Superior temporal gyrus (tissue), 1 donor: Measurements from ENCODE around the gene GABRG3.
"Not testable (repeated sequence)": the region's sequence is repeated elsewhere in the genome, so short reads cannot be mapped to it uniquely, and the experiment has no call there.

Experiments
- DNase-seq: peaks from one replicate; pipeline ENCODE4 v3.0.0-alpha.2; 2016; ENCODE audit errors: extremely low spot score

GABRG3 gene

DNA sequence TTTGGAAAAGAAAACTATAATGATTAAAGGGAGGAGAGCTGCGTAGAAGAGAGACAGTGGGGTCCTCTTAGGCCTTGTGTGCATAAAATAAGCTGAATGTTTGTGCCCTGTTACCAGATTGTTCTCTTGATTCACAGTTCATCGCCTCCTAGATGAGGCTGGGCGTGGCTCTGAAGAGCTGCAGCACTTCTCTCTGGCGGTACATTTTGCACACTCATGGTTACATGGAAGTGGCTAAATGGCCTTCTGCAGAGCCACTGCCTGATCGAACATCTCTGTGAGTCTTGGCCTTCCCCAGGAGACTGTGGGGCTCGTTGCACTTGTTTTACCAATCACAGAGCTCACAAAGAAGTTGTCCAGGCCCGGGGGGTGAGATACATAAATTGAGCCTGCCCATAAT, 208.8 kb downstream of the GABRG3 start:
- no peak for DNase-seq

- no peak for DNase-seq
Observed at GRCh38 chr15:27182561-27183110, 211.7 kb downstream of the GABRG3 start.

DNA sequence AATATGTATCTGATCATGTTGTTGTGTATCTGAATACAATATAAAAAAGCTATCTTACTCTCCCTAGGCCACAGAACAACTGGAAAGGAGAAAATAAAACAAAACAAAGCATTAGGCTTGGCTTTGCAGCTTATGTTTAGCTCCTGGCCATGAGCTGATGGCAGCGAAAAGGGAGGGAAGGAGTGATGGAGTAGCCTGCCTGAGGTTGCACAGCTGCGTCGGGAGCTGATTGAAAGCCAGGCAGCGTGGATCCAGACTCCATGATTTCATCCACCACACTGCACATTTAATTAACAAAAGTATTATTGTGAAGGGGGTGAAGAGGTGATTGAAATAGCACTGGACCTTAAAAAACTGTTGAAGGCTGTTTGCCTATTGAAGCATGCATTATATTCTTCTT, 212.2 kb downstream of the GABRG3 start:
- DNase-seq, result no peak

- not testable (repeated sequence) for DNase-seq
Observed at GRCh38 chr15:27191515-27191914, 220.5 kb downstream of the GABRG3 start.

DNA sequence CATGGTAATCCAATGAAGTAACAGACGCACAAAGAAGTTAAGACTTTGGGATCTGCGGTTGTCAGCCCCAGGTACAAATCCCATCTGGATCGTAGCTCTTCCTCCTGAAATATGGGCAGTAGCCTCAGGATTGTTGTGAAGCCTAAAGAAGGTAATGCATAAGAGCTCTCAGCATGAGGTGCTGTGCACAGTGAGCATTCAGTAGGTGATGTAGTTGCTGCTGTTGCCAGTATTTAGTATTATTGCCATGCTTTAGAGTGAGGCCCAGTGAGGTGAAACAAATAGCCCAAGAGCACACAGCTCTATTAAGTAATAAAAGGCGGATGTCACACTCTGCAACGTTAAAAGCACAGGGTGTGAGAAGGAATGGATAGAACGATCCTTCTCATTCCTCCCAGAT, 225.7 kb downstream of the GABRG3 start:
- no peak for DNase-seq

- no peak for DNase-seq
Observed at GRCh38 chr15:27201425-27201824, 230.4 kb downstream of the GABRG3 start.

DNA sequence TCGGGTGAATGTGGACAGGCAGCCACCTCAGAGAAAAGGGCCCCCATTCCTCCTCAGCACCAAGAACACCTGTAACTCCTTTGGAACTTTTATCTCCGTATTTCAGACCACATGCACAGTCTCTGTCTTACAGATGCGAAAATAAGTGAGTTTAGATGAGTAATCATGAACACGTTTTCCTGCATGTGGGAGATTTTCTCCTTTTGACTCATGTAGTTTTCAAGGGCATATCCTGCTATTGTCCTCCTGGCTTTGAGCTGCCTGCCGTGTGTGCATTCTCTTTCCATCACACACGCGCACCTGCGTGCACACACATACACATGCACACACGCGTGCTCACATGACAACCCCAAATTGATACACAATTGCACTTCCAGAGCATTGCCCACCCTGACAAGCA, 239.2 kb downstream of the GABRG3 start:
- DNase-seq, result no peak

DNA sequence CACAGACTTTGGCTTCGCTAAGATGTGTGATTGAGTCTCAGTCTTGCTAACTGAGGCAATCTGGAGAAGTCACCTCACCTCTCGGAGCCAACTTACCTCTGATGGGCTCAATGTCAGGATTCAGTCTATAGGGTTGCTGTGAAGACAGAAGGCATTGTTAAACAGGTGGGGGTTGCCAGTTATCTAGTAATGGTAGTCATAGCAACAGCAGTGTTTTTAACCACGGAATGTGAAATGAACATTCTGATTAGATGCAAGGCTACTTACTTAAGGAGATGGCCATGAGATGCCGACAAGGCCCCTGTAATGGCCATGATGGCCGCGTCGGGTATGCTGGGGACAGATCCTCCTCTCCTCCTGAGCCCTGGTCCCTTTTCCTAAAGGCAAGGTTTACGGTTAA, 243.1 kb downstream of the GABRG3 start:
- no peak for DNase-seq

DNA sequence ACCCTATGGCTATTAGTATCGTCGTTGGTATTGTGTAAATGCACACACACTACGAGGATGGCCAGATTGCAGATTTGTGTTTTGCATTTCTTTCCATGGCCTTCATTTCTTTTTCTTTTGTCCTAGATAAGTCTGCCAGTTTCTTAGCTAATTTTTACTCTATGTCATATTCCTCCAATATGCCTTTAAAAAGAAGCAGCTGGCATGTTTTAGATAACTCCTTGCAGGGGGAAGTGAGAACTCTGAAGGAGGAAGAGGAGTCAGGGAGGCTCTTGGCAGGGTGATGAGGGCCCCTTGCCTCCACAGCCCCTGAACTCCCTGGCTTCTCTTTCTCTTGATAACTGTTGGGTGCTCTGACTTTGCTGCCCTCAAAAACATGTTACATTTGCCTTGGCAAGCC, 244.0 kb downstream of the GABRG3 start:
- DNase-seq, result peak; percentile 29

DNA sequence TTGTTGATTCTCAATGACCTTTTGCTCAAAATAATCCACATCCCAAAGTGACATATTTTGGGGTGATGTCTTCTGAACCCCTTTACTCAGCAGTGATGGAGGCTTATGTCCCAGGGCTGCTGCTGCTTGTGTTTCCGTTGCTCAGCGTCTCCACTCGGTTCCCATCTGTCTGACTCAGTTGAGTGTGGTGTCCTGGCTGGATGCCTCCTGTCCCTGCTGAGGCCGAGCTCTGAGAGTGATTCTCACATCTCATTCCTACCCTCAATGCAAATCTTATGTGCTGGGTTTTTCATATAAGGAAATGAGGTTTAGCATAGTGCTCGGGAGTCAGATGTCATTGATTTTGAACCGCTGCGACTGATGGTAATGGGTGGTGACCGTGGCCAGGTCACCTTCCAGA, 247.4 kb downstream of the GABRG3 start:
- DNase-seq, result no peak

GRCh38 chr15:27219636-27220035, 248.7 kb downstream of the GABRG3 start:
- no peak for DNase-seq

DNA sequence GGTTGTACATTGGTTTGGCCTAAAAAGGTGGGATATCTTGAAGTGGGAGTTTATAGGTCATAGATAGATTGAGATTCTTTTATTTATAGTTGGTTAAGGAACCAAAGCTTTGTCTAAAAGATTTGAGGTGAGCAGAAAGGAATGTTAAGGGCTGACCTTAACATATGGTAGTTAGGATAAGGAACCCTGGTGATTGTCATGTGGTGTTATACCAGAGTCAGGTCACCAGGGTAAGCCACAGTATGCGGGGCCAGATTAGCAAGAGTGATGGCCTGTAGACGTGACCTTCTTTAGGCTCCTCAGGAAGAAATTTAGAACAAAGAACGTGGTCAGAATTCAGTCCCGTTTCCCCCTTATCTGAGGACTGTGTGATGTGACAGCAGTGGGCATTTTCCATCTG, 249.2 kb downstream of the GABRG3 start:
- no peak for DNase-seq

DNA sequence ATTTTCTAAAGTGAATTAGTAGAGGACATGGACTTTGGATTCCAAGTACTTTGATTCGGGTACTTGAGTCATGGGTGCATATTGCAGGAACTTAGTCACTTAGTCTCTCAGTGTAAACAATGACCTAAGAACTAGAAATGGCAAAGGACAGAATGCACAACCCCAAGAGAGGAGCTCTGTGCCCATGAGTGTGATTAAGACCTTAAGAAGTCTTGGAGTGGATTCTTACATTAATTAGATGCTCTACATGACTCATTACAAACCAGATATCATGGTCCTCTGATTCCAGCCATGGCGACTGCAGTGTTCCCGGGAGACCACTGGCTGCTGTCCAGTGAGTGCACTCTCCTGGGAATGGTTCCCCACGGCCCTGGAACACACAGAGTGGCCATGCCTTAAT, 251.5 kb downstream of the GABRG3 start:
- DNase-seq, result no peak

GRCh38 chr15:27223179-27223578, 252.2 kb downstream of the GABRG3 start:
- no peak for DNase-seq

DNA sequence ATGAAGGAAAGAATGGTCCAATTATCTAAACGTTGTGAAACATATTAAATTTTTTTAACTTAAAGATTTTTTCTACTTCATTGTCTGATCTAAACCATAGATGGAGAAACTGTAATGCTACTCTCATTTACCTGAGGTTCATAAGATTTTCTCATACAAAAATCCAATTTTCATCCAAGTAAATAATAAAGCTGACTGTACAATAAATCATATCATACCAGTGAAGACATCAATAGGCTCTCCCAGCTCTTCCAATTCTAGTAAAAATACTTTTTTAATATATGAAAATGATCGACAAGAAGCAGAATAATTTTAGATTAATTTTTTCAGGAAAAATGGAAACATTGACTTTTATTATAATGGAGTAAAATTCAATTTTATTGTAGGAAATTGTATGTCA, 260.8 kb downstream of the GABRG3 start:
- DNase-seq, result no peak

DNA sequence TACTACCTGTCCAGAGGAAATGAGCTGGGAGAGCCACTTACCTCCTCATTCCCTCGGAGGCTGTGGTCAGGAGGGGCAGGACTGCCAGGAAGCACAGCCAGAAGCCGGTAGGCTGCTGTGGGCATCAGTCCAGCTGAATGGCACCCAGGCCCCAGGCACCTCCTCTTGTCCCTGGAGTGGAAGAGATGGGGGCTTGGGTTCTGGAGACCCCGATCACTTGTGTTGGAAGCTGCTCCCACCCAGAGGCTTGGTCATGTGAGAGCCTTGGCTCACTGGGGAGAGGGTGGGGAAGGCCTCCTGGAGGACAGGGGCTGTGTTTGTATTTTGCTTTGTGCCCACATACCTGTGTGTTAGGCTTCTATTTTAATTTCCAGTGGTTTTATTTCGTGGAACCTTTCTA, 261.9 kb downstream of the GABRG3 start:
- DNase-seq, result no peak

DNA sequence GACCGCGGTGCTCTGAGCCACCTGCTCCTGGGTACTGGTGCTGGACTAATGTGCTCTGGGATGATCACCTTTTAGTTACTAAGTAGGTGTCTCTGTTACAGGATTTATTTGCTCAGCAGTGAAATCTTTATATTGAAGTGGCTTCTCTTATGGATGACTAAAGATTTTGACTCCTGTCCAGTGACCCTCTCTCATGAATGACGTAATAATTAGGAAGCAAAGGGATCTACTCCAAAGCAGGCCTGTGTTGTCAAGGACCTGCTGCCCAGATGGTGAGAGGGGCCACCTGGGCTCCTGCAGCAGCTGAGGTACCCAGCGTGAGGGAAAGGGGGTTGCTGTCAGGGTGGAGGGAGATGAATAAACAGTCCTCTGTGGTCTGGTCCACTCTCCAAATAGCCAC, 263.6 kb downstream of the GABRG3 start:
- DNase-seq, result no peak

GRCh38 chr15:27235161-27235560, 264.2 kb downstream of the GABRG3 start:
- DNase-seq, result no peak

GRCh38 chr15:27235681-27236080, 264.7 kb downstream of the GABRG3 start:
- no peak for DNase-seq

DNA sequence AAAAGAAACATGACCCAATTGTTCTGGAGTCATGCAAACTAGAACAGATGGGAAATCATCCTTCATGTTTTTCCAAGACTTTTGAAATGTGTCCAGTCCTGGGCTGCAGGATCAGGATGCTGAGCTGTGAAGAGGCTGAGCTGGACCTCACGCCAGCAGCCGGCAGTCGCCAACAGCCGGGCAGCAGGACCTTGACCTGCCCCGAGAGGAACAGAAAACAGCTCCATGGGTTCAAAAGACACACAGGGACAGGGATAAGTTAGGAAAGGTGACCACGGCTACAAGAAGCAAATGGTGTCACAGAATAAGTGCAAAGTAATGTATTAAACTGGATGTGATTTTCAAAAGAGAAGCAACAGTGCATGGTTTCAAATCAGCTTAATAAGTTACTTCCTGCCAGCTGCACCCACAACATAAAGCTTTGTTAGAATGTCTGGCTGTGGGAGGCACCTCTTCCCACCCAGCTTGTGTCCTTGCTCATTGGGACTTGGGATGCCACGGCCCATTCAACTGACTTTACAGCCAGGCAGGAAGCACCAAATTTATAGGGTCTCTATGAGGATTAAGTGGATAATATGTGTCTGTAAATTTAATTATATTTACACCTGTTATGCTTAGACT, 266.4 kb downstream of the GABRG3 start:
- no peak for DNase-seq

DNA sequence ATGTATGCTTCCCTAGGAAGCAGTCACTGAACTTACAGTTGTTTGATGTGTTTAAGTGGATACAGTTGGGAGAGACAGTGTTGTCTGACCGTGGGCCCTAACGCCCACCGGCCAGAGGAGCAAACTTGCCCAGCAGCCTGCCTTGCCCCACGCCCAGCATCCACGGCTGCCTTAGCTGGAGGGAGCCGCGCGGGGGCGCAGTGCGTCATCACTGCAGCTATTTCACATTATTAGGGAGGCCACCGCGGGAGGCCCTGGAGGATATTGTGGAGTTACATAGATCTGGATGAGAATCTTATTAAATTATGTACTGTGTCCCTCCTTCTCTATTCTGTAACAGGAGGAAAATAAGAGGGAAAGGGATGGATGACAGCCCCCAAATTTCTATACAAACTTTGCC, 267.2 kb downstream of the GABRG3 start:
- DNase-seq, result no peak

- DNase-seq, result no peak
Observed at GRCh38 chr15:27238707-27239423, 267.9 kb downstream of the GABRG3 start.

- peak; percentile 70 for DNase-seq
Observed at GRCh38 chr15:27241943-27242342, 271.0 kb downstream of the GABRG3 start.
